C1 segment of cervical spinal cord (tissue), 14 donors: Measurements from ENCODE around the gene ROBO3.

Experiments
- DNase-seq, 14 donors: peaks; one replicate each; lab custom pipeline; 2025; lab: John Stamatoyannopoulos, UW

ROBO3 gene

DNA sequence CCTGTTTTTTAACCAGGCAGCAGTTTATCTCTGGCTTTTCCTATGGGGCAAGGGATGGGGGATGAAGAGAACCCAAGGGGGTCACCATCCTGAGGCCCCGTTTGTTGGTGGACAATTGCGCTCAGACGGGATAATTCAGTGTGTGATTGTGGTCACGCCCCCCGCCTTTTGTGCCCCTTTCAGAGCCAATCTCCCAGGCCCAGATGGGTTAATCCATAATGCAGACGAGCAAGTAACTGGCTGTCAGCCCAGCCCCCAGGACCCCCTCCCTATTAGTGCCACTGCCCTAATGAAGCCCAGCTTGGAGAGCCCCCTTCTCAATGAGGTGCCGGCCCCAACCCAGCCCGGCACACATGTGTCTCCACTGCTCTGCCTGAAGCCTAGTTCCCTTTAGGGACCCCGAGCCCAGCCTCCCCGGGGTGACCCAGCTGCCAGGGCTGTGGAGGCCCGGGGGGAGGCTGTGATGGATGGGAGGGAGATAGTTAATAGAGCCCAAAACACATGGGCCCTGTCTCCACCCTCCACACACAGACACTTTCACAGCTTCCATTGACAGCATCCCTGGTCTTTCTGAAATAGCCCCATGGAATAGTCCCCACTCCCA is 19.1 kb upstream of the ROBO3 start:
- DNase-seq, result no peak

- DNase-seq, result no peak
These were observed 6.1 kb upstream of the ROBO3 start for GRCh38 chr11:124859171-124859570.

- no peak for DNase-seq
These were observed 3.6 kb upstream of the ROBO3 start for GRCh38 chr11:124861670-124862069.

DNA sequence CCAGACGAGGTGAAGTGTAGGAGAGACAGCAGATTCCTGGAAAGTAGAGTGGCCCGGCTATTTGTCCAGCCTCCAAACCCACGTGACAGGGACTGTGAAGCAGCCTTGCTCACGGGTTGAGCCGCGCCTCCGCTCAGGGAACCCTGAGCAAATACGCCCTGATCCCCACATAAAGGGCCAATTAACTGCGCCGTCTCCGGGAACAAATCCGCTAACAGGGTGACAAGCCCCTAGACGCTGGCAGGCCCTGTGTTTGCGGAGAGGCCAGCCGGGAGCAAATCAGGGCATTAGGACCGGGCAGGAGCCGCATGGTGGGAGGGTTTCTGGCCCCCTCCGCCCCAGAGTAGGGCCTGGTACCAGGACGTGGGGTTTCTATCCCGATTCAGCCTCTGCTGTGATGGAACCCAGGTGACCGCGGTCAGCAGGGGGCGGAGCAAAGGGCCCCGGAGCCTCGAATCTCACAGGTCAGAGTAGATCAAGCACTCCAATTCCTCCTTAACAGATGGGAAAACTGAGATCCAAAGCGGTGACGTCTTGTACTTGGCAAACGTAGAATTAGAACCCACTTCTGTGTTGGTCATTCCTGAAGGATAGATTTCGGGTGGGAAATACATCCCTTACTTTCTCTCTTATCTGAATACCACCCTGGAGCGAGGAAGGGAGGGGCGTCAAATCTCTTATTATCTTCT is 2.0 kb upstream of the ROBO3 start:
- DNase-seq, result peak in 7 of 14 donors; percentile 4 to 34 (median 22)

- DNase-seq, result no peak
These were observed 1.4 kb upstream of the ROBO3 start for GRCh38 chr11:124863826-124864165.

DNA sequence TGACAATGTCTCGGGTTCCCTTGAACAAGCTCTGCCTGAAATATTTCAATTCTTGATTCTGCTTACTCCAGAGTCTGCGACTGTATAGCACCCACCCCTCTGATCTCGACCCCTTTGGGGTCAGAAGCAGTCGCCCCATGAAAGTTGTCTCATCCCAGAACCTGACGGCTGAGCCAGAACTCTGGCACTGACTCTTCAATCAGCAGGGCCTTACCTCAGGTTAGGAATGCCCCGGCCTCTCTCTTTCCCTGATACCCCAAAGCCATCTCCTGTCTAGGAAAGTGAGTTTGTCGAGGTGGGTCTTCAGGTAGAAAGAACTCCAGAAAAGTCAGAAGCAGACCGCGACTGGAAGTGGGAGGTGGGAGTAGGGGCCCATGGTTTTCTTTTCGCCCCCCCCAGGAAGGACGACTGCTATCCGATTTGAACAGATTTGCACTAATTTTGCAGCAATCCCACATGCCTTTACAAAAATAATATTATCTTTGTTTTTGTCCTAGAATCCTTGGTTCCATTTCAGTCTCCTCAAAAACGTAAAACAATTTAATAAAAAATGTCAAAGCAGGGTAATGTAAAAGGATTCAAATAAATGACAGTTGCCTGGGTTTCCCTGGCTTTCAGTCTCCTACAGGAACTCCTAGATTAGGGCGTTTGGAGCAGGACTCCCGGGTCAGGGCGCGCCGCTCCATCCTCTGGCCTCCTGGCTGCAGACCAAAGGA is 898 bp upstream of the ROBO3 start:
- no peak for DNase-seq

GRCh38 chr11:124864892-124865180 is 396 bp upstream of the ROBO3 start:
- no peak for DNase-seq

- peak in 4 of 14 donors; percentile 13 to 36 (median 18) for DNase-seq
These were observed 945 bp downstream of the ROBO3 start for GRCh38 chr11:124865902-124866851.

GRCh38 chr11:124867700-124868099 is 2.5 kb downstream of the ROBO3 start:
- DNase-seq, result peak in 1 of 14 donors; percentile 15

- DNase-seq, result no peak
These were observed 3.4 kb downstream of the ROBO3 start for GRCh38 chr11:124868331-124869274.

DNA sequence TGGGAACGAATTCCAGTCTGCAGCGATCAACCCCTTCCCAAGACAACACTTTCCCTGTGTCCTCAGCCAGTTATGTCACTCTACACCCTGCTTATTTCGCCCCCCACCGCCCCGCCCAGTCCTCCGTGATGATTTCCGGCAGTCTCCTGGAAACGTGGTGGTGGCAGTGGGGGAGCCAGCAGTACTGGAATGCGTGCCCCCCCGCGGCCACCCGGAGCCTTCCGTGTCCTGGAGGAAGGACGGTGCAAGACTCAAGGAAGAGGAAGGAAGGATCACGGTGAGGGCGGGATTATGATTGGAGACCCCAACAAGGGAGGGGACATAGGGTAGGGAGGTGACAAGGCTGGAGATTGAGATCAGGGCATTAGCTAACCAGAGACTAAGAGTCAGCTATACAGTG is 4.1 kb downstream of the ROBO3 start:
- DNase-seq, result no peak

GRCh38 chr11:124869856-124870387 is 4.7 kb downstream of the ROBO3 start:
- no peak for DNase-seq

DNA sequence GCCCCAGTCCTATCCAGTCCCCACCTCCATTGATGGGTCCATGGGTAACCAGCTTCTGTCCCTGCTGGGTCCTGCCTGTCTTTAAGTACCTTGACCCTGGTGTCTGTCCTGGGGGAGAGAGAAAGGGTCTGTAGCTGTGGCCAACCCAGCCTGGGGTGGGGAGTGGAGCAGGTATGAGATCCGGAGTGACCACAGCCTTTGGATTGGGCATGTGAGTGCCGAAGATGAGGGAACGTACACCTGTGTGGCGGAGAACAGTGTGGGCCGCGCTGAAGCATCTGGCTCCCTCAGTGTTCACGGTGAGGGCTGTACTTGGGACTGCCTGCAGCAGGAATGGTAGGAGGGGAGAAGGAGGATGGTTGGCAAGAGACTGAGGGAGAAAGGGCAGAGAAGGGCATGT is 5.2 kb downstream of the ROBO3 start:
- no peak for DNase-seq

DNA sequence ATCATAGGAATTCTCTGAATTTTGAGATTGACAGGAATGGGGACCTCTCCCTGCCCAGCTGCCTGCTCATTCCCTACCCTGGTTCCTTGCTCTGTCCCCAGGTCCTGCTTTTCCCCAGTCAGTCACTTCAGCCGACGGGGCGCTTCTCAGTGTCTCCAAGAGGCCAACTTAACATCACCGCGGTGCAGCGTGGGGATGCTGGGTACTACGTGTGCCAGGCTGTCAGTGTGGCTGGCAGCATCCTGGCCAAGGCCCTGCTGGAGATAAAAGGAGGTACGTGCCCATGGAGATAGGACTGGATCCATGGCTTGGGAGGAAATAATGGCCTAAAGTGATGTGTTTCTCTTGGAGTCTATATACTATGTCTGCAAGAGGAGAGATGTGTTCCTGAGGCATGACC is 7.0 kb downstream of the ROBO3 start:
- no peak for DNase-seq

- DNase-seq, result no peak
These were observed 7.5 kb downstream of the ROBO3 start for GRCh38 chr11:124872741-124873140.

DNA sequence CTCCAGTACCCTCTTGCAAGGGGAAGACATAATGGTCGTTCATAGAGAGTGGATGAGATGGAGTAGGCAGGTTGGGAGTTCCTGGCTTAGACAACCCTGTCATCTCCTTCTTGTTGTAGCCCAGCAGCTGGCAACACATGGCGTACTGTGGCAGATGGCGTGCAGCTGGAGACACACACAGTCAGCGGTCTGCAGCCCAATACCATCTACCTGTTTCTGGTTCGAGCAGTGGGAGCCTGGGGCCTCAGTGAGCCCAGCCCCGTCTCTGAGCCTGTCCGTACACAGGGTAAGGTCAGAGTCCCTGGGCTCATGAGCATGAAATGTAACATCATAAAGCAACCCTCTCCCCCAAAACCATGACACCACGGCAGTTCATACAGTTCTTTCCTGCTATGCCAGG is 8.7 kb downstream of the ROBO3 start:
- no peak for DNase-seq

GRCh38 chr11:124874571-124875255 is 9.5 kb downstream of the ROBO3 start:
- no peak for DNase-seq

- DNase-seq, result no peak
These were observed 10.2 kb downstream of the ROBO3 start for GRCh38 chr11:124875401-124875800.

GRCh38 chr11:124875943-124876817 is 10.9 kb downstream of the ROBO3 start:
- DNase-seq, result peak in 13 of 14 donors; percentile 38 to 96 (median 92)
